OCI-LY3 (cell line): ENCODE results near the gene REC114.

ENCODE experiments used
- H2AFZ ChIP-seq: fragments of 200-600, 300-600 bp; shearing (Covaris generic); 2 replicates; pipeline ENCODE4 v1.6.0; 2014; ENCODE audit warnings: antibody characterized with exemption, low read depth, low read length
- H3K27ac ChIP-seq: fragments of 200-600, 300-600 bp; sonication (generic); 2 replicates; pipeline ENCODE4 v1.5.1; 2014; ENCODE audit warnings: mild to moderate bottlenecking, low read length, moderate library complexity, mixed read lengths
- H3K27me3 ChIP-seq: fragments of 200-600, 300-600 bp; sonication (generic); 2 replicates; pipeline ENCODE4 v1.6.1; 2014; ENCODE audit warnings: low read depth, low read length, mixed read lengths
- H3K36me3 ChIP-seq: fragments of 200-600, 300-600 bp; sonication (generic); replicated peaks from 2 replicates; pipeline ENCODE3; 2014; ENCODE audit warnings: low read depth, low read length, mixed read lengths
- H3K4me1 ChIP-seq: fragments of 300-600, 200-600 bp; sonication (generic); 2 replicates; pipeline ENCODE4 v1.6.1; 2014; ENCODE audit warnings: low read length, mixed read lengths
- H3K4me2 ChIP-seq: fragments of 200-600, 300-600 bp; sonication (generic); 2 replicates; pipeline ENCODE4 v1.6.1; 2014; ENCODE audit warnings: low read length, mixed read lengths
- H3K4me3 ChIP-seq: fragments of 300-600, 200-600 bp; sonication (generic); 2 replicates; pipeline ENCODE4 v1.5.1; 2014; ENCODE audit warnings: antibody characterized with exemption, mild to moderate bottlenecking, low read length, moderate library complexity
- H3K79me2 ChIP-seq: fragments of 300-600, 200-600 bp; shearing (Covaris generic); 2 replicates; pipeline ENCODE4 v1.6.1; 2014; ENCODE audit warnings: mild to moderate bottlenecking, low read length, mixed read lengths
- H3K9ac ChIP-seq: fragments of 300-600, 200-600 bp; shearing (Covaris generic); 2 replicates; pipeline ENCODE4 v1.6.0; 2014; ENCODE audit warnings: mild to moderate bottlenecking, low read length, moderate library complexity
- H3K9me3 ChIP-seq: fragments of 200-600, 300-600 bp; shearing (Covaris generic); 2 replicates; pipeline ENCODE4 v1.6.1; 2014; ENCODE audit warnings: low read length, mixed read lengths; ENCODE audit not compliant: insufficient read depth
- H4K20me1 ChIP-seq: fragments of 200-600, 300-600 bp; sonication (generic); 2 replicates; pipeline ENCODE4 v1.6.1; 2016; ENCODE audit warnings: low read length, mixed read lengths; ENCODE audit not compliant: insufficient read depth
- CTCF ChIP-seq: fragments of 200-600, 300-600 bp; sonication (generic); IDR thresholded peaks from 2 replicates; pipeline ENCODE4 v1.5.1; 2014; ENCODE audit warnings: antibody characterized with exemption, low read length, low read depth
- EZH2phosphoT487 ChIP-seq: fragments of 200-600 bp; shearing (Covaris generic); IDR thresholded peaks from 2 replicates; pipeline ENCODE4 v1.6.1; 2018; ENCODE audit warnings: antibody characterized with exemption, mixed run types, low read depth

REC114 gene

GRCh38 chr15:73585871-73586654, 143.1 kb downstream of the REC114 start:
- H3K9me3 ChIP-seq: no peaks in the 10 kb centered on the region
- TF ChIP-seq EZH2phosphoT487 (no peak), CTCF (no peak)
- H3K27ac ChIP-seq: no peak overlapping the region
- no peak overlapping the region for H3K4me3 ChIP-seq
- H3K36me3 ChIP-seq: peaks cover 34% of the 10 kb centered on the region
- no peaks in the 10 kb centered on the region; the same call in 1 of the 2 replicates for H3K79me2 ChIP-seq
- no peak overlapping the region for H3K4me2 ChIP-seq
- H4K20me1 ChIP-seq: peaks cover 11% of the 10 kb centered on the region; the same call in 1 of the 2 replicates
- no peaks in the 10 kb centered on the region for H3K4me1 ChIP-seq
- no peak overlapping the region for H3K9ac ChIP-seq
- no peaks in the 10 kb centered on the region for H3K27me3 ChIP-seq
- no peak overlapping the region for H2AFZ ChIP-seq

DNA sequence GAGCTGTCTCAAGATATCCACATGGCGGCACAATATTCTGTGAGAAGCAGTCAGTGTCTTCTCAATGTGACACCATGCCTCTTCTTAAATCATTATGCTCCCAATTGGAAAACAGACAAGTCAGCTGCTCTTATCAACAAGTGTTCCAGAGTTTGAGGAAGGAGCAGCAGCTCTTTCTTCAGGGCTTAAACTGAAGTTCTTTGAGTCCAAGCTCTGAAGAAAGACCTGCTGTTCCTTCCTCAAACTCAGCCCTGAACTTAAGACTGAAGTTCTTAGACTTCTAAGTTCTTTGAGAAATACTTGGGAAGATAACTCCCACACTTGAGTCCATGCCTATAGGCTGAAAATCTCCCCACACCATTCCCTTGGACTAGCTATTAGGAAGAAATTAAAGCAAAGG, 146.8 kb downstream of the REC114 start:
- Histone ChIP-seq H3K9me3 (no peaks in the 10 kb centered on the region), H3K9ac (no peak overlapping the region), H3K27me3 (no peaks in the 10 kb centered on the region), H4K20me1 (peaks cover 39% of the 10 kb centered on the region), H2AFZ (no peak overlapping the region), H3K4me3 (no peak overlapping the region), H3K4me2 (no peak overlapping the region), H3K27ac (no peak overlapping the region), H3K4me1 (no peaks in the 10 kb centered on the region), H3K36me3 (peaks cover 32% of the 10 kb centered on the region), H3K79me2 (peaks cover 28% of the 10 kb centered on the region)
- TF ChIP-seq EZH2phosphoT487 (no peak), CTCF (no peak)

DNA sequence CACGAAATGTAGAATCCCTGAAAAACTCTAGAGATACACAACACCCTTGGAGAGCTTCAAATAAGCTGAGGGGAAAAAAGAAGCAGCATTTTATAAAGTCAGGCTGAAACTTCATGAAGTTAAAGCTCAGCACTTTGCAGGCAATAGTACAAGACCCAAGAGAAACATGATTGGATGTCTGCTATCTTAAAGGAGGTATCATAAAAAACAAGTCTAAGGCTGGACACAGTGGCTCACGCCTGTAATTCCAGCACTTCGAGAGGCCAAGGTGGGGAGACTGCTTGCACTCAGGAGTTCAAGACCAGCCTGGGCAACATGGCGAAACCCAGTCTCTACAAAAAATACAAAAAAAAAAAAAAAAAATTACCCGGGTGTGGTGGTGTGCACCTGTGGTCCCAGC, 147.3 kb downstream of the REC114 start:
- no peak overlapping the region for H3K27ac ChIP-seq
- H3K9ac ChIP-seq: no peak overlapping the region
- no peaks in the 10 kb centered on the region for H3K27me3 ChIP-seq
- peaks cover 32% of the 10 kb centered on the region for H3K36me3 ChIP-seq
- H3K4me1 ChIP-seq: no peaks in the 10 kb centered on the region
- H3K9me3 ChIP-seq: no peaks in the 10 kb centered on the region
- TF ChIP-seq EZH2phosphoT487: no peak
- TF ChIP-seq CTCF: no peak
- H2AFZ ChIP-seq: no peak overlapping the region
- no peak overlapping the region for H3K4me2 ChIP-seq
- H4K20me1 ChIP-seq: peaks cover 39% of the 10 kb centered on the region
- H3K4me3 ChIP-seq: no peak overlapping the region
- peaks cover 33% of the 10 kb centered on the region for H3K79me2 ChIP-seq

- no peaks in the 10 kb centered on the region for H3K9me3 ChIP-seq
- no peak overlapping the region for H2AFZ ChIP-seq
- H3K27me3 ChIP-seq: no peaks in the 10 kb centered on the region
- peaks cover 70% of the 10 kb centered on the region for H4K20me1 ChIP-seq
- peaks cover 62% of the 10 kb centered on the region for H3K79me2 ChIP-seq
- no peak overlapping the region for H3K27ac ChIP-seq
- no peak overlapping the region for H3K4me3 ChIP-seq
- TF ChIP-seq CTCF (no peak), EZH2phosphoT487 (no peak)
- H3K36me3 ChIP-seq: peaks cover 15% of the 10 kb centered on the region
- H3K4me1 ChIP-seq: no peaks in the 10 kb centered on the region
- H3K9ac ChIP-seq: no peak overlapping the region
- no peak overlapping the region for H3K4me2 ChIP-seq
These were observed 150.5 kb downstream of the REC114 start for GRCh38 chr15:73593304-73594074.
